Progenitor cell of endocrine pancreas (in vitro differentiated cells): ENCODE results near the gene MED8. TPM values are rescaled to one million over a fixed set of nuclear protein-coding genes. Genes with fewer than 3 reads are reported as not detected.

Experiments
- DNase-seq: peaks from one replicate; pipeline ENCODE4 v3.0.0; 2021; ENCODE audit warnings: low spot score; ENCODE audit not compliant: unreplicated experiment
- H3K27ac Mint-ChIP-seq: 2 replicates; pipeline ENCODE4 v1.8.0; 2021; ENCODE audit warnings: mild to moderate bottlenecking, moderate library complexity, mixed read lengths
- H3K27me3 Mint-ChIP-seq: 2 replicates; pipeline ENCODE4 v1.8.0; 2021; ENCODE audit warnings: mixed read lengths
- H3K36me3 Mint-ChIP-seq: 2 replicates; pipeline ENCODE4 v1.8.0; 2022; ENCODE audit warnings: mixed read lengths; ENCODE audit not compliant: insufficient read depth
- H3K4me1 Mint-ChIP-seq: 2 replicates; pipeline ENCODE4 v1.8.0; 2021; ENCODE audit warnings: low read depth, mixed read lengths
- H3K4me3 Mint-ChIP-seq: 2 replicates; pipeline ENCODE4 v1.8.0; 2021; ENCODE audit warnings: low read depth, mild to moderate bottlenecking, moderate library complexity, mixed read lengths
- H3K9me3 Mint-ChIP-seq: 2 replicates; pipeline ENCODE4 v1.8.0; 2021; ENCODE audit warnings: low read depth, mixed read lengths
- CTCF ChIP-seq: fragments of 200-600 bp; sonication (generic); IDR thresholded peaks from one replicate; pipeline ENCODE4 v1.5.0; 2021; ENCODE audit warnings: antibody characterized with exemption, mild to moderate bottlenecking; ENCODE audit not compliant: unreplicated experiment
- total RNA-seq: library from RNA; stranded (reverse); gene quantifications from 2 replicates; pipeline ENCODE4 v1.2.1, GENCODE V29; 2021

MED8 gene
- total RNA-seq, 1 donor from 2014 or later = 30.2 TPM

- Mint-ChIP-seq H3K4me1 (peaks cover 36% of the 10 kb centered on the region), H3K4me3 (no peak overlapping the region), H3K27me3 (no peaks in the 10 kb centered on the region), H3K9me3 (no peaks in the 10 kb centered on the region), H3K27ac (no peak overlapping the region), H3K36me3 (peaks cover 24% of the 10 kb centered on the region)
- no peak for TF ChIP-seq CTCF
- no peak for DNase-seq
These were observed 26.2 kb downstream of the MED8 start for GRCh38 chr1:43363283-43363934.

GRCh38 chr1:43360616-43361015 is 29.0 kb downstream of the MED8 start:
- Mint-ChIP-seq H3K4me3 (peak overlapping the region; percentile 87), H3K36me3 (peaks cover 20% of the 10 kb centered on the region), H3K4me1 (peaks cover 28% of the 10 kb centered on the region), H3K27ac (no peak overlapping the region), H3K9me3 (no peaks in the 10 kb centered on the region), H3K27me3 (no peaks in the 10 kb centered on the region)
- TF ChIP-seq CTCF = no peak
- no peak for DNase-seq

GRCh38 chr1:43359696-43360095 is 29.9 kb downstream of the MED8 start:
- Mint-ChIP-seq H3K4me1 (peaks cover 28% of the 10 kb centered on the region), H3K27me3 (no peaks in the 10 kb centered on the region), H3K9me3 (no peaks in the 10 kb centered on the region), H3K4me3 (peak overlapping the region; percentile 87), H3K36me3 (peaks cover 17% of the 10 kb centered on the region), H3K27ac (peak overlapping the region; percentile 89)
- no peak for TF ChIP-seq CTCF
- no peak for DNase-seq

- Mint-ChIP-seq H3K9me3 (no peaks in the 10 kb centered on the region), H3K27me3 (no peaks in the 10 kb centered on the region), H3K36me3 (peaks cover 16% of the 10 kb centered on the region), H3K4me3 (peak within 1 kb of the TSS; percentile 87), H3K4me1 (peaks cover 27% of the 10 kb centered on the region), H3K27ac (peak within 1 kb of the TSS; percentile 97)
- TF ChIP-seq CTCF = no peak
- DNase-seq = peak; percentile 97
These were observed 30.6 kb downstream of the MED8 start, which contains the start of gene CDC20 for GRCh38 chr1:43358746-43359693. TSS of gene CDC20 (plus strand) at chr1:43358981. CDS start at chr1:43359216, 235 bp downstream.

GRCh38 chr1:43358121-43358745 is 31.4 kb downstream of the MED8 start:
- peak; percentile 54 for TF ChIP-seq CTCF
- no peaks in the 10 kb centered on the region for H3K27me3 Mint-ChIP-seq
- H3K9me3 Mint-ChIP-seq = no peaks in the 10 kb centered on the region
- H3K4me3 Mint-ChIP-seq = peak overlapping the region; percentile 87
- peaks cover 13% of the 10 kb centered on the region for H3K36me3 Mint-ChIP-seq
- no peak for DNase-seq
- H3K4me1 Mint-ChIP-seq = peaks cover 25% of the 10 kb centered on the region
- peak overlapping the region; percentile 97 for H3K27ac Mint-ChIP-seq
